Cardiac muscle cell (in vitro differentiated cells and primary cell): ENCODE data around the gene ABHD4. TPM values are rescaled to one million over a fixed set of nuclear protein-coding genes. Genes with fewer than 3 reads are reported as not detected.
"Not testable (repeated sequence)": the region's sequence is repeated elsewhere in the genome, so short reads cannot be mapped to it uniquely, and the experiment has no call there.

ENCODE experiments used
- DNase-seq, 2 donors: peaks; one replicate each; pipeline versions ENCODE4 v3.0.0 to v3.0.0-alpha.2; 2010 to 2017; ENCODE audit warnings: low read depth in 1 of 2, low spot score in 1 of 2
- H3K27ac ChIP-seq: fragments of 200-600 bp; sonication (generic); 2 replicates; pipeline ENCODE4 v1.5.1; 2016
- H3K27me3 ChIP-seq: fragments of 200-600 bp; sonication (generic); 2 replicates; pipeline ENCODE4 v1.6.0; 2016; ENCODE audit warnings: control low read depth
- H3K36me3 ChIP-seq: fragments of 200-600 bp; sonication (generic); 2 replicates; pipeline ENCODE4 v1.5.1; 2016; ENCODE audit warnings: control low read depth
- H3K4me1 ChIP-seq: fragments of 200-600 bp; sonication (generic); 2 replicates; pipeline ENCODE4 v1.8.1; 2017; ENCODE audit warnings: low read depth, mild to moderate bottlenecking, mixed run types
- H3K4me3 ChIP-seq: fragments of 200-600 bp; sonication (generic); 2 replicates; pipeline ENCODE4 v1.5.1; 2016; ENCODE audit warnings: mild to moderate bottlenecking
- H3K9me3 ChIP-seq: fragments of 200-600 bp; sonication (generic); 2 replicates; pipeline ENCODE4 v1.5.1; 2017; ENCODE audit warnings: low read depth, mild to moderate bottlenecking, control low read depth
- polyA plus RNA-seq: library from polyadenylated mRNA; unstranded; fragments of >200 nt; fragmentation: Nextera tagmentation; extraction: Ambion mirVana; gene quantifications from 2 replicates; pipeline ENCODE4 v1.2.1, GENCODE V29; 2016
- total RNA-seq: library from RNA; depleted of rRNA; stranded (reverse); fragments of >200 nt; gene quantifications from 2 replicates; pipeline ENCODE4 v1.2.3, GENCODE V29; 2016
- TF ChIP-seq, protein P1 (sequence below): IDR thresholded peaks from 2 replicates; pipeline ENCODE4 v1.5.1; 2012; ENCODE audit warnings: low read depth, mild to moderate bottlenecking, low read length

The ABHD4 gene
- total and polyA plus RNA-seq, 2 experiments from 2014 or later, result 33.4 to 43.5 TPM

DNA sequence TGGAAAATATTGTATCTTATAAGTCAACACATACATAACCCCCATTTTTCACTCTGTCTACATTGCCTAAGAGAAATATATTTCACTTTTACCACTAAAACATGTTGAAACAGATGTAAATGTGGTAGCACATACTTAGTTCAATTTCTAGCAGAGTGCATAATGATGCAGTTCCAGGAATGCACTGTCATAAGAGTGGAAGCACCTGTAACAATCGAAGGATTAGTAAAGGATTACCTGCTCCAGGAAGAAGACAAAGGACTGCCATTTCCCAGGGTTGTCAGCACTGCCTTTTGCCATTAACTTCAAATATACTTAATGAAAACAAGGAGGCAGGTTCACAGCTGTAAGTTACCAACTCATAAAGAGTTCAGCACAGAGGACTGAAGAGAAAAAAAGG is 33.6 kb upstream of the ABHD4 start:
- DNase-seq, result no peak
- Histone ChIP-seq H3K27me3 (no peaks in the 10 kb centered on the region), H3K36me3 (peaks cover 4% of the 10 kb centered on the region), H3K4me3 (no peak overlapping the region), H3K9me3 (no peaks in the 10 kb centered on the region), H3K4me1 (peaks cover 26% of the 10 kb centered on the region), H3K27ac (peak overlapping the region; percentile 81)
- TF ChIP-seq, protein P1, sequence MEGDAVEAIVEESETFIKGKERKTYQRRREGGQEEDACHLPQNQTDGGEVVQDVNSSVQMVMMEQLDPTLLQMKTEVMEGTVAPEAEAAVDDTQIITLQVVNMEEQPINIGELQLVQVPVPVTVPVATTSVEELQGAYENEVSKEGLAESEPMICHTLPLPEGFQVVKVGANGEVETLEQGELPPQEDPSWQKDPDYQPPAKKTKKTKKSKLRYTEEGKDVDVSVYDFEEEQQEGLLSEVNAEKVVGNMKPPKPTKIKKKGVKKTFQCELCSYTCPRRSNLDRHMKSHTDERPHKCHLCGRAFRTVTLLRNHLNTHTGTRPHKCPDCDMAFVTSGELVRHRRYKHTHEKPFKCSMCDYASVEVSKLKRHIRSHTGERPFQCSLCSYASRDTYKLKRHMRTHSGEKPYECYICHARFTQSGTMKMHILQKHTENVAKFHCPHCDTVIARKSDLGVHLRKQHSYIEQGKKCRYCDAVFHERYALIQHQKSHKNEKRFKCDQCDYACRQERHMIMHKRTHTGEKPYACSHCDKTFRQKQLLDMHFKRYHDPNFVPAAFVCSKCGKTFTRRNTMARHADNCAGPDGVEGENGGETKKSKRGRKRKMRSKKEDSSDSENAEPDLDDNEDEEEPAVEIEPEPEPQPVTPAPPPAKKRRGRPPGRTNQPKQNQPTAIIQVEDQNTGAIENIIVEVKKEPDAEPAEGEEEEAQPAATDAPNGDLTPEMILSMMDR, result no peak

DNA sequence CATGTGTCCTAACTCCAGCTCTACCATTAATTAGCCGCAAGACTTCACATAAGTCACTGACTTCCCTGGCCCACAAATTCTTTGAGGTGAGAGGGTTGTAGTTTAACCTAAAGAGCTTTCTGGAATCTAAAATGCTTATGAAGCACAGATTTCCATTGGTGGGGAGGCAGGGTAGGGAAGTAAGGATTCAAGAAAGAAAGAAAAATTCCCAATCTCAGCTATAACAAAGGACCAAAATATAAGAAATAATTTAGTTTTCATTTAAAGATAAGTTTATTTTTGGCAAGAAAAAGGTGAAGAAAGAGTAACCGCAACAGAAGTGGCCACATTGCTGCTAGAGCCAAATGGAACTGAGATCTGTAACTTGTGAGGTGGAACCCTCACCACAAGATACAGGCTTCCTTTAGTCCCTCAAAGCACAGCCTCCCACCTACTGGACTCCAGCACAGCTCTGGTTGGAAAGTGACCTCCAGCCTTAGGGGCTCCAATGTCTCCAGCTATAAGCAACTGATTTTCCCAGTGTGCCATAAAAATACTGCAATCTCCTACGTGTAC is 32.6 kb upstream of the ABHD4 start:
- Histone ChIP-seq H3K4me3 (no peak overlapping the region), H3K36me3 (peaks cover 4% of the 10 kb centered on the region)

DNA sequence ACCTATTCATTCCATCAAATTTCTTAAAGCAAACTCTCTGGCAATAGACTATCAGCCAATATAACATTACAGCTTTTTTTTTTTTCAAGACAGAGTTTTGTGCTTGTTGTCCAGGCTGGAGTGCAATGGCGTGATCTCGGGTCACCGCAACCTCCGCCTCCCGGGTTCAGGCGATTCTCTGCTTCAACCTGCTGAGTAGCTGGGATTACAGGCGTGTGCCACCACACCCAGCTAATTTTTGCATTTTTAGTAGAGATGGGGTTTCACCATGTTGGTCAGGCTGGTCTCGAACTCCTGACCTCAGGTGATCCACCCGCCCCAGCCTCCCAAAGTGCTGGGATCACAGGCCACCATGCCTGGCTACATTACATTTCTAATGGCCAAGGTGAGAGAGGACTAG is 31.8 kb upstream of the ABHD4 start:
- H3K4me3 ChIP-seq, H3K27me3 ChIP-seq, H3K27ac ChIP-seq, DNase-seq, H3K9me3 ChIP-seq, H3K36me3 ChIP-seq: not testable (repeated sequence)
- H3K4me1 ChIP-seq, result peaks cover 19% of the 10 kb centered on the region

More for the DNA sequence above, 32.6 kb upstream of the ABHD4 start:
- no peak for DNase-seq
- Histone ChIP-seq H3K9me3 (no peaks in the 10 kb centered on the region), H3K27ac (peak overlapping the region; percentile 81), H3K27me3 (no peaks in the 10 kb centered on the region), H3K4me1 (peaks cover 26% of the 10 kb centered on the region)
- TF ChIP-seq, protein P1, result no peak

DNA sequence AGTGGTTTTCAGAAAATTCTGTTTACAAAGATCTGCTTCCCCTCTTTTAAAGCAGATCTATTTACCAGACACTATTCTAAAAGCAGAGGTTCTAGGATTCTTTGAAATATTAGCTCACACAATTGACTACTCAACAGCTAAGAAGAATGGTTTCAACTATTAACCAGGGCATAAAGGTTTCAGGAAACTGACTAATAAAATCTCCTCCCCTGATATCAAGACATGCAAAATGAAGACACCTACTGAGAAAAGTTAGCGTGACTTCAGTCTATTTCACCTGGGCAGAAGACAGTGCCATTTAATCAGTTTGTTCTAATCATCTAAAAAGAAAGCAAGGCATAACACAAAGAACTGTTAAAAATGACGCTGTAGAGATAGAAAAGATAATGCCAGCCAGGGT is 31.3 kb upstream of the ABHD4 start:
- peaks cover 5% of the 10 kb centered on the region for H3K36me3 ChIP-seq
- H3K27me3 ChIP-seq, result no peaks in the 10 kb centered on the region
- H3K9me3 ChIP-seq, result no peaks in the 10 kb centered on the region
- TF ChIP-seq, protein P1, result no peak
- H3K4me3 ChIP-seq, result no peak overlapping the region
- no peak overlapping the region for H3K27ac ChIP-seq
- peaks cover 13% of the 10 kb centered on the region for H3K4me1 ChIP-seq
- DNase-seq, result no peak

DNA sequence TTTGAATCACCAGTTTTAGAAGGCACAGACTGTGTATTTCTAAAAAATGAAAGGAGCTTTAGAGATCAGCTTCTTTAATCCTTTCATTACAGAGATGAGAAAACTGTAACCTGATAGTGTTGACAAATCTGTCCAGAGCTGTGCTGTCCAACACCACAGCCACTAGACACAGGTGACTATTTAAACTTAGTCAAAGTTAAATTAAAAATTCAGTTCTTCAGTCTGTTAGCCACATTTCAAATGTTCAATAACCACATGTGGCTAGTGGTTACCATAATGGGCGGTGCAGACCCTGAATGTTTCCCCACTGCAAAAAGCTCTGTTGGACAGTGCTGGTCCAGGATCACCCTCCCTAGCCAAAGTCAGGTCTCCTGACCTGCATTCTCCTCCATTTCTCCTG is 30.7 kb upstream of the ABHD4 start:
- TF ChIP-seq, protein P1, result no peak
- Histone ChIP-seq H3K9me3 (no peaks in the 10 kb centered on the region), H3K36me3 (peaks cover 9% of the 10 kb centered on the region), H3K4me3 (no peak overlapping the region), H3K27ac (no peak overlapping the region), H3K4me1 (peaks cover 12% of the 10 kb centered on the region), H3K27me3 (no peaks in the 10 kb centered on the region)
- DNase-seq, result no peak

DNA sequence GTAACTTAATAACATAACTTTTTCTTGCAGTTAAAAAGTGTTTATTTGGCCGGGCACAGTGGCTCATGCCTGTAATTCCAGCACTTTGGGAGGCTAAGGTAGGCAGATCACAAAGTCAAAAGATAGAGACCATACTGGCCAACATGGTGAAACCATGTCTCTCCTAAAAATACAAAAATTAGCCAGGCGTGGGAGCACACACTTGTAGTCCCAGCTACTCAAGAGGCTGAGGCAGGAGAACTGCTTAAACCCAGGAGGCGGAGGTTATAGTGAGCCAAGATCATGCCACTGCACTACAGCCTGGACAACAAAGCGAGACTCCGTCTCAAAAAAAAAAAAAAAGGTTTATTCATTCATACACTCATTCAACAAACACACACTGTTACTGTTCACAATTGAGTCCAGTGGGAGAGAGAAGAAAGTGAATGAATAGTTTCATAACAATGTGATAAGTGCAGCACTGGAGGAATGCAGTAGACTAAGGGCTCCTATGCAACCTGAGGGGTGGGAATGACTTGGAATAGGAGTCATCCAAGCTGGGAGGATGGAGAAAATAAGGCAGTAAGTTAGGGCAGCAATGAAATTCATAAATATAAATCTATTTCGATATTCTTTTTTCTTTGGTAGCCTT is 28.9 kb upstream of the ABHD4 start:
- no peaks in the 10 kb centered on the region for H3K9me3 ChIP-seq

More for the DNA sequence above, 28.9 kb upstream of the ABHD4 start:
- TF ChIP-seq, protein P1, result no peak
- peaks cover 13% of the 10 kb centered on the region for H3K36me3 ChIP-seq
- no peak overlapping the region for H3K4me3 ChIP-seq
- H3K27me3 ChIP-seq, result no peaks in the 10 kb centered on the region
- H3K4me1 ChIP-seq, result peaks cover 6% of the 10 kb centered on the region
- no peak for DNase-seq
- no peak overlapping the region for H3K27ac ChIP-seq
